ENCODE measurements around the gene LAMA2.

LAMA2 gene

GRCh38 chr6:129521946-129522345, 639.0 kb downstream of the LAMA2 start:
- DNase-seq (ENCODE audit: low read depth), result no peak
- no peak overlapping the region for H3K4me3 ChIP-seq (ENCODE audit: low read depth, low read length)
- no peak for TF ChIP-seq CTCF (IDR thresholded peaks at IDR 0.05; ENCODE audit: low read depth, low read length)
- no peak for TF ChIP-seq MYC (IDR thresholded peaks at IDR 0.05; ENCODE audit: low read depth, low read length)
- no peak for TF ChIP-seq MAX (IDR thresholded peaks at IDR 0.05; ENCODE audit: low read depth, low read length)
- TF ChIP-seq POLR2A (IDR thresholded peaks at IDR 0.05; ENCODE audit: extremely low read depth, insufficient read length), result no peak

GRCh38 chr6:129523816-129524215, 640.9 kb downstream of the LAMA2 start:
- DNase-seq (ENCODE audit: low read depth), result no peak
- H3K4me3 ChIP-seq (ENCODE audit: low read depth, low read length), result no peak overlapping the region
- TF ChIP-seq MAX (IDR thresholded peaks at IDR 0.05; ENCODE audit: low read depth, low read length), result no peak
- no peak for TF ChIP-seq MYC (IDR thresholded peaks at IDR 0.05; ENCODE audit: low read depth, low read length)
- no peak for TF ChIP-seq POLR2A (IDR thresholded peaks at IDR 0.05; ENCODE audit: extremely low read depth, insufficient read length)
- TF ChIP-seq CTCF (IDR thresholded peaks at IDR 0.05; ENCODE audit: low read depth, low read length), result no peak

GRCh38 chr6:129525055-129525454, 642.1 kb downstream of the LAMA2 start:
- no peak overlapping the region for H3K4me3 ChIP-seq (ENCODE audit: low read depth, low read length)
- TF ChIP-seq POLR2A (IDR thresholded peaks at IDR 0.05; ENCODE audit: extremely low read depth, insufficient read length) (no peak), MYC (IDR thresholded peaks at IDR 0.05; ENCODE audit: low read depth, low read length) (no peak), CTCF (IDR thresholded peaks at IDR 0.05; ENCODE audit: low read depth, low read length) (no peak), MAX (IDR thresholded peaks at IDR 0.05; ENCODE audit: low read depth, low read length) (no peak)
- no peak for DNase-seq (ENCODE audit: low read depth)

- no peak for TF ChIP-seq POLR2A (IDR thresholded peaks at IDR 0.05; ENCODE audit: extremely low read depth, insufficient read length)
- TF ChIP-seq MAX (IDR thresholded peaks at IDR 0.05; ENCODE audit: low read depth, low read length), result no peak
- no peak for TF ChIP-seq MYC (IDR thresholded peaks at IDR 0.05; ENCODE audit: low read depth, low read length)
- TF ChIP-seq CTCF (IDR thresholded peaks at IDR 0.05; ENCODE audit: low read depth, low read length), result no peak
- DNase-seq (ENCODE audit: low read depth), result no peak
- H3K4me3 ChIP-seq (ENCODE audit: low read depth, low read length), result no peak overlapping the region
Observed at GRCh38 chr6:129534926-129535325, 652.0 kb downstream of the LAMA2 start.

GRCh38 chr6:129536271-129536670, 653.3 kb downstream of the LAMA2 start:
- DNase-seq (ENCODE audit: low read depth), result no peak
- no peak for TF ChIP-seq MAX (IDR thresholded peaks at IDR 0.05; ENCODE audit: low read depth, low read length)
- TF ChIP-seq MYC (IDR thresholded peaks at IDR 0.05; ENCODE audit: low read depth, low read length), result no peak
- TF ChIP-seq POLR2A (IDR thresholded peaks at IDR 0.05; ENCODE audit: extremely low read depth, insufficient read length), result no peak
- TF ChIP-seq CTCF (IDR thresholded peaks at IDR 0.05; ENCODE audit: low read depth, low read length), result no peak
- no peak overlapping the region for H3K4me3 ChIP-seq (ENCODE audit: low read depth, low read length)

GRCh38 chr6:129539032-129539431, 656.1 kb downstream of the LAMA2 start:
- TF ChIP-seq CTCF (IDR thresholded peaks at IDR 0.05; ENCODE audit: low read depth, low read length) (no peak), MYC (IDR thresholded peaks at IDR 0.05; ENCODE audit: low read depth, low read length) (no peak), MAX (IDR thresholded peaks at IDR 0.05; ENCODE audit: low read depth, low read length) (no peak), POLR2A (IDR thresholded peaks at IDR 0.05; ENCODE audit: extremely low read depth, insufficient read length) (no peak)
- H3K4me3 ChIP-seq (ENCODE audit: low read depth, low read length), result no peak overlapping the region
- no peak for DNase-seq (ENCODE audit: low read depth)

Data from NB4 (cell line).